Ramos (cell line): ENCODE results near the gene RGS11.
"Not testable (repeated sequence)": the region's sequence is repeated elsewhere in the genome, so short reads cannot be mapped to it uniquely, and the experiment has no call there.

ENCODE experiments used
- in situ Hi-C: fragments of 300-500 bp; cut with MboI; formaldehyde crosslinking; loops from one replicate; pipeline ENCODE4 v1.14.3; 2022; ENCODE audit warnings: low sequenced_read_pairs; ENCODE audit not compliant: unreplicated experiment

RGS11 gene

GRCh38 chr16:265711-266110 is 10.0 kb downstream of the RGS11 start:
- in situ Hi-C loops: no loop called here

- in situ Hi-C loops: no loop called here
Observed at GRCh38 chr16:265002-265529, 10.7 kb downstream of the RGS11 start.

GRCh38 chr16:264440-264951 is 11.2 kb downstream of the RGS11 start:
- in situ Hi-C loops: no loop called here

- in situ Hi-C loops: no loop called here
Observed at GRCh38 chr16:263944-264343, 11.8 kb downstream of the RGS11 start.

DNA sequence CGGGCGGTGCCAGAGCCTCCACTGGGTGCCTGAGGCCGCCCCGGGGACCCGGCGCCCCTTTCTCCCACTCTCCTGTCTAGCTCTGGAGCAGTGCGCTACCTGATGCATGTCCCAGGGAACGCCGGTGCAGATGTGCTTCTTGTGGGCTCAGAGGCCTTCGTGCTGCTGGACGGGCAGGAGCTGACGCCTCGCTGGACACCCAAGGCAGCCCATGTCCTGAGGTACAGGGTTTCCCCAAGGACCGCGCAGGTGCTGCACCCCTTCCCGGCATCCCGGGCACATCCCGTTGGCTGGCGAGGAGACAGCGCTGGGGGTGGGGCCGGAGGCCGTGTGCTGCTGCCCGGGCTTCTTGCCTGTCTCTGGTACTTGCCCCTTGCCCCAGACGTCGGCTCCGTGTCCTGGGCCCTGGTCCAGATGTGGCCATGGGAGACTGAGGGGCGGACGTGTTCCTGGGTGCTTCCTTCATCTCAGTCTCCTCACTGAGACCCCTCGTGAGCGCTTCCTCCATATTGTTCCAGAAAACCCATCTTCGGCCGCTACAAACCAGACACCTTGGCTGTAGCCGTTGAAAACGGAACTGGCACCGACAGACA is 12.5 kb downstream of the RGS11 start:
- in situ Hi-C loops: no loop called here

DNA sequence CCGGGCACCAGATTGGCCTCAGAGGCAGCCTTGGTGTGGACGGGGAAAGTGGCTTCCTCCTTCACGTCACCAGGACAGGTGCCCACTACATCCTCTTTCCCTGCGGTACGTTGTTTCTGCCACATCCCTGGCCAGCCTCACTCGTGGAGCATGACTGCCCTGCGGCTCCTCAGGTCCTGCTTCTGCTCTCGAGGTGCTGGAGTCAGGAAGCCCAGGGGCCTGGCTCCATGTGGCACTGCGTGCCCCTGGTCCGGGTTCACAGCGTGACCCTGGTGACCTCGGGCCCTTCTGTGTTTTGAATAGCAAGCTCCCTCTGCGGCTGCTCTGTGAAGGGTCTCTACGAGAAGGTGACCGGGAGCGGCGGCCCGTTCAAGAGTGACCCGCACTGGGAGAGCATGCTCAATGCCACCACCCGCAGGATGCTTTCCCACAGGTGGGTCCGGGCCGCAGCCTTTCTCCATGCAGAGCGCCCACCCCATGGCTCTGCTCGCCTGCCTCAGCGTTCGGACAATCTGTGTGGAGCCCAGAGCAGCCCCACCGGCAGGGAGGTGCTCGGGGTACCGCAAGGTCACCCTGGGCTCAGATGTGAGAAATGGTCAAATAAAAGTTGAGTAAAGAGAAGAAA is 13.5 kb downstream of the RGS11 start:
- in situ Hi-C loops: no loop called here

- in situ Hi-C loops: no loop called here
Observed at GRCh38 chr16:261031-261691, 14.6 kb downstream of the RGS11 start.

- in situ Hi-C loops: no loop called here
Observed at GRCh38 chr16:260326-260725, 15.4 kb downstream of the RGS11 start.

DNA sequence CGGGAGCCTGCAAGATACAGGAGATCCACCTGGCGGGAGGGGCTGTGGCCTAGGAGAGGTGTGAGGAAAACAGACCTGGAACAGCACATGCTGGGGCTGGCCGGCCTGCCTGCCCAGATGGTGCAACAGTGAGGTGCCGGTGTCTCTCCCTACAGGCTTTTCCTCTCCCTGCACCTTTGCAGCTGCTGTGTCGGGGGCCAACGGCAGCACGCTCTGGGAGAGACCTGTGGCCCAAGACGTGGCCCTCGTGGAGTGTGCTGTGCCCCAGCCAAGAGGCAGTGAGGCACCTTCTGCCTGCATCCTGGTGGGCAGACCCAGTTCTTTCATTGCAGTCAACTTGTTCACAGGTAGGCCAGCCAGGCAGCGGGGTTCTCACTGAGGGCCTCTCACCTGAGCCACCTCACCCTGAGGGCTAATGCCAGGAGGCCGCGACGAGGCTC is 15.9 kb downstream of the RGS11 start:
- in situ Hi-C loops: no loop called here

- in situ Hi-C loops: no loop called here
Observed at GRCh38 chr16:259226-259625, 16.5 kb downstream of the RGS11 start.

DNA sequence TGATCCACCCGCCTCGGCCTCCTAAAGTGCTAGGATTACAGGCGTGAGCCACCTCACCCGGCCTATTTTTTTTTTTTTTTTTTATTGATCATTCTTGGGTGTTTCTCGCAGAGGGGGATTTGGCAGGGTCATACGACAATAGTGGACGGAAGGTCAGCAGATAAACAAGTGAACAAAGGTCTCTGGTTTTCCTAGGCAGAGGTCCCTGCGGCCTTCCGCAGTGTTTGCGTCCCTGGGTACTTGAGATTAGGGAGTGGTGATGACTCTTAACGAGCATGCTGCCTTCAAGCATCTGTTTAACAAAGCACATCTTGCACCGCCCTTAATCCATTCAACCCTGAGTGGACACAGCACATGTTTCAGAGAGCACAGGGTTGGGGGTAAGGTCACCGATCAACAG is 17.7 kb downstream of the RGS11 start:
- in situ Hi-C loops: not testable (repeated sequence)

DNA sequence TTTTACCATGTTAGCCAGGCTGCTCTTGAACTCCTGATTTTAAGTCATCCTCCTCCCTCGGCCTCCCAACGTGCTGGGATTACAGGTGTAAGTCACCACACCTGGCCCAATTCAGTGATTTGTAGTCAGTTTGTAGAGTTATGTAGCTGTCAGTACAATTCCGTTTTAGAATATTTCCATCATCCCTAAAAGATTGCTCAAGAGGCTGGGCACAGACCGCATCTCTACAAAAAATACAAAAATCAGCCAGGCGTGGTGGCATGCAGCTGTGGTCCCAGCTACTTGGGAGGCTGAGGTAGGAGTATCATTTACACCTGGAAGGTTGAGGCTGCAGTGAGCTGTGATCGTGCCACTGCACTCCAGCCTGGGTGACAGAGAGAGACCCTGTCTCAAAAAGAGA is 20.6 kb downstream of the RGS11 start:
- in situ Hi-C loops: no loop called here

- in situ Hi-C loops: no loop called here
Observed at GRCh38 chr16:254461-254860, 21.3 kb downstream of the RGS11 start.

DNA sequence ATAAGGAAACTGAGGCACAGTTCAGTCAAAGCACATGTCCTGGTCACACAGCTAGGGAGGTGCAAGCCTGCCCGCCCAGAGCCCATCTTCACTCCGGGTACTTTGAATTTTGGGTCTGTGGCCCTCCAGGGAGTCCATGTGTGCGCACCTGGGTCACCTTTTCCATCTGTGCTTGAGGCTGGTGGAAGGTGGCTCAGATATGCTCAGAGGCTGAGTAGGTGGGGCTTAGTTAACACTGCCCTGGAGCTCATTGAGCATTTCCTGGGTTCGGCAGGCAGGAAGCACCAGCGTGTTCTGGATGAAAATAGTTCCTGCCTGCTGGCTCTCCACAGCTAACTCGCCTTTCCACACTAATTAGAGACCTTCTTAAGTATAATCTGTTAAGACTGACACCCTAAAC is 21.9 kb downstream of the RGS11 start:
- in situ Hi-C loops: no loop called here

DNA sequence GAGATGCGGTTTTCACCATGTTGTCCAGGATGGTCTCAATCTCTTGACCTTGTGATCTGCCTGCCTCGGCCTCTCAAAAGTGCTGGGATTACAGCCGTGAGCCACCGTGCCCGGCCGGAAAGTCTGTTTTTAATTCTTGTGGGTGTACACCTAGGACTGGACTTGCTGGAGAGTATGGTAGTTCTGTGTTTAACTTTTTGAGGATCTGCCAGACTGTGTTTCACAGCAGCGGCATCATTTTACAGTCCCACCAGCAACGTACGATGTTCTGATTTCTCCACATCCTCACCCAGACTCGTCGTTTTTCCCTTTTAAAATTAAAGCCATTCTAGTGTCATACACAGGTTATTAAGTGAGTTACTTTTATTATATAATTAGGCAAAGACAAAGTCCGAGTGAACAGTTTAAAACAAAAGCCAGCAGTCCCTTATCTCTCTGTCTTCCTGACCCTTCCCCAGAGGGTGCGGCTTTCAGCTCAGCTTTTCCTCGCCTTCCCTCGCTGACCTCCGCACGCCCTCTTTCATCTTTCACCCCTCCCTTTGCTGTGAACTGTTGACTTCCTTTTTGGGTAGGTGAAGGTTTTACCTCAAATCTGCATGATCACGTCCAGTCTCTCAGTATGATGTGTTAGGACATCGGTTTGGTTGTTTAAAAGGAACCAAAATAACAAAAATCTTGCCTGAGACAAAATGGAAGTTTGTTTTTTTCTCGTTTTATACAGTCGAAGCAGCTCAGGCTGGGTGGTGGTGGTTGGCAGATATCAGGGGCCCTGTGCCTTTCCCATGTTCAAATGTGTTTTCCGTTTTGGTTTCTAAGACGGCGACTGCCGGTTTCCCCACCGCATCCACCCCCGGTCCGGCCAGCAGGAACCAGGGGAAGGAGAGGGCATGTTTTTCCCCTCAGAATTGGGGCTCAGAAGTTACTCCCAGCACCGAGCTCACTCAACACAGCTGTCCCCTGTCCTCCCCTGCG is 23.1 kb downstream of the RGS11 start:
- in situ Hi-C loops: no loop called here

DNA sequence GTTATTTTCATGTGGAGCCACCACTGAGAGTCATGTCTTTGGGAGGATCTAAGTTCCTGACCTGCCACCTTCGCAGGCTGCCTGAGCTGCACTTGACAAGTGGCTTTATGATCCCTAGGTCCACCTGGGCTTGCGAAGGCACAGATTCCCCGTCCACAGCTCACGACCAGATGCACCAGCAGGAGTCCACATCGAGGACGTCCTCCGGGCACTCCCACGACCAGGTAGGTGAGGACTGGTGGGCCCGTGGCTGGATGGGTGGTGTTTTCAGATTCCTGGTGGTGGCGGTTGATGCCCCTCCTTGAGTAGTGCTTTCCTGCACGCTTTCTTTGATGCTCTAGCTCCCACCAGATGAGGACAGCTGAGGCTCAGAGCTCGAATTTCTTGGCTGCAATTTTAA is 26.3 kb downstream of the RGS11 start:
- in situ Hi-C loops: no loop called here

GRCh38 chr16:247027-247426 is 28.7 kb downstream of the RGS11 start:
- in situ Hi-C loops: no loop called here

- in situ Hi-C loops: no loop called here
Observed at GRCh38 chr16:245105-245504, 30.6 kb downstream of the RGS11 start.

DNA sequence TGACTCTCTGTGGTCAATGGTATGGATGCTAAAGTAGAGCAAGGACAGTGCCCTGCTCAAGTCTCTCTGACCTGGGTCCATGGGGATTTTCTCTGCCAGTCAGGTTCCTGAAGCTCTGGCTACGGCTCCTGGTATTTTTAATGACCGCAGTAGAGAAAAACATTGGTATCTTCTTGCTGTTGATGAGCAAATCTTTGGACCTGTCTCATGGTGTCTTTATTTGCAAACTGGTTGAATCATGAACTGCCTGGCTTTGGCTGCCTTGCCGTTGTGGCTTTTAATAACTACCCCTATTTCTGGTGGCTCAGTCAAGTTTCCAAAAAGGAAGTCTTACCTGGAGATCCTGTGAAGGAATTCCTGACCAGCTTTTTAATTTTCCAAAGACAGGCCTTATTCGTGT is 32.4 kb downstream of the RGS11 start:
- in situ Hi-C loops: no loop called here

GRCh38 chr16:242281-242680 is 33.5 kb downstream of the RGS11 start:
- in situ Hi-C loops: no loop called here
